HG02588 (cell line): ENCODE data around the gene NLGN1.

Experiments
- ATAC-seq: cut with Tn5 transposase; IDR thresholded peaks from one replicate; pipeline ENCODE4 v1.9.1; 2021; ENCODE audit warnings: mild to moderate bottlenecking, moderate library complexity; ENCODE audit not compliant: unreplicated experiment

The NLGN1 gene

GRCh38 chr3:173945806-173946205, 548.3 kb downstream of the NLGN1 start:
- ATAC-seq = no peak

GRCh38 chr3:173954647-173955046, 557.1 kb downstream of the NLGN1 start:
- ATAC-seq = no peak

DNA sequence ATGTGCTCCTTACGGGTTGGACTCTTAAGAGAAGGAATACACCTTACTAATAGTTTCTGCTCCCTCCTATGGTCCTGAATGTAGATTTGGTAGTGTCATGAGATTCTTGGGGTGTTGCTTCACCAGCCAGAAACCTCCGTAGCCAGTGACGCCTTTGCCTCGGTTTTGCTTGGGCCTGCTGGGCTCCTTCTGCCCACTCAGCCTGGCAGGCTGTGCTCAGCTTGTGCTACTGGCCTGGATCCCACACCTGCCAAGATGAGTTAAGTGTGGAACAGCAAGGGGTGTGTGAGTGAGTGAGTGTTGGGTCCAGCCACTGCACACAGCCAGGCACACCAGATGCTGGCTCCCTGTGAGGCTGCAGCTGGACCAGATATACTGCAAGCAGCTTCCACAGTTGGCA, 560.1 kb downstream of the NLGN1 start:
- no peak for ATAC-seq

DNA sequence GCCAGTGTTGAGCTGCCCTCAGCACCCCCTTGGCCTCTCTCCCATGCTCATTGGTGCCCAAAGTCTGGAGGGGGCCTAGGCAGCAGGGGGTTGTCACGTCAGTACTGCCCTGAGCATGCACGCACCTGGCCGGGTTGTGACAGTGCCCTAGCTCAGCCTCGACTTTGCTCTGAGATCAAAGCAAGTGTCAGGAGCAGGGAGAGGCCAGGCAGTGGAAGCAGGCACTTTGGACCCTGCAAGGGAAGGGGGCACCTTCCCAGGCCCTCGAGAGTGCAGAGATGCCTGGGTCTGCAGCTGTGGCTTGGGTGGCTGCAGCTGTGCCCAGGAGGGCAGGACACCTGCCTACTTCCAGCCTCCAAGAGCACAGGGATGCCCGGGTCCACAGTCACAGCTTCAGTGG, 561.3 kb downstream of the NLGN1 start:
- no peak for ATAC-seq

DNA sequence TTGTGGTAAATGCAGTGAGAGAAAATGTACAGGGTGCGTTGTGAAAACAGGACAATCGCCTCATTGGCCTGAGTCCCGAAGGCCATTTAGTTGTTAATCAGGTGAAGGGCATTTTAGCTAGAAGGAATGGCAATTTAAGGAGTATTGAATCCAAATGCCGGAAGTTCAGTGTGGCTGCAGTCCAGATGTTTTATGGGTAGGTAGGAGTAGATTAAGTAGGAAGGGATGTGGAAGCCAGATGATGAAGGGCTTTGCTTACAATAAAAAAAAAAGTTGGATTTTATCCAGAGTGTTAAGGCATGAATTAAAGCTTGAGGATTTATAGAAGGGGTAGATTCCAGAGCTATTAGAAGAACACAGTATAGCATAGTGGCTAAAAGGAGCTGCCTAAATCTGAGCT, 572.7 kb downstream of the NLGN1 start:
- ATAC-seq = no peak

DNA sequence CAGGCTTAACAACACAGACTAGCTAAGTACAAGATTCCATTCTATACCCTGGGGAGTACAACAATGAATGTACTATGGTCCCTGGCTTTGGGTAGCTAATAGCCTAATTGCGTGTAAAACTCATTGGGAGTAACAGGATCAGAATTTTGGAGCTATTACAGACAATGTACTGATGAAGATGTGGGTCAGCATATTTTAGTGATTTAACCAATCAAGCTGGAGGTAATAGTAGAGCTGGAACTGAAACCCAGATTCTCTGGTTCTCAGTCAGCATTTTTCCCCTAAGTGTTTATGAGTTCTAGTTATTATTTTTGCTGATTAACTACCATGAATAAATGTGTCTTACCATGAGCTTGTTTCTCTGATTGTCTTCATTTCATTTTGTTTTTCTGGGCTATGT, 578.7 kb downstream of the NLGN1 start:
- no peak for ATAC-seq

DNA sequence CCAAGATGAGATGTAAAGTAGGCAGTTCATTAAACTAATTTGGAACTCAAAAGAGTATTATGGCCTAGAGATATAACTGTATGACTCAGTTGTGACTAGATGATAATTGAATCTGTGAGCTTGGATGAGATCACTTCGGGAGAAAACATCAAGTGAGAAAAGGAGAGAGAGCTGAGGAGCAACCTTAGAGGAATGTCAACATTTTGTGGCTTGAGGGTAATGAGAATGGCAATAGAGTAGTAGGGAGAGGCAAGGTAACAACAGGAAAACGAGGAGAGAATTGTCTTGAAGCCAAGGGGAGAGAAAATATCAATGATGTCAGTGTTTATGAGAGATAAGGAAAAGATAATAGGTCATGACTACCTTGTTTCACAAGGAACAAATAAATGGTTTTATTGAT, 580.2 kb downstream of the NLGN1 start:
- ATAC-seq = no peak

GRCh38 chr3:173983343-173983742, 585.8 kb downstream of the NLGN1 start:
- no peak for ATAC-seq

GRCh38 chr3:173986861-173987410, 589.4 kb downstream of the NLGN1 start:
- ATAC-seq = no peak

DNA sequence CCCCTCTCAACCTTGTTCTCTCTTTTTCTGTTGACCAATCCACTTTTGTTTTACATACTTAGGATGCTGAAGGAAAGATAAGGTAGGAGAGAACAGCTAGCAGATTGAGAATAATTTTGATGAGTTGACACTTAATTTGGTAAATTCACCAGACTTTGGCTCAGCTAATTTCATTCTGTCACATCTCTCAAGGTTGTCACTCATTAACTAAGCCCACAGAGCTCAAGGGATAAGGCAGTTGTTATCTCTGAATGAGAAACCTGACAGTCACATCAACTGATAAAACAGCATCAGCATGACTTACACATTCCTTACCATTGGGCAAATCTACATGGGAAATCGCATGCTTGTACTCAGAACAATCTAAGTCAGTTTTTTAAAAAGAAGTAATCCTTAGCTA, 591.4 kb downstream of the NLGN1 start:
- ATAC-seq = no peak

DNA sequence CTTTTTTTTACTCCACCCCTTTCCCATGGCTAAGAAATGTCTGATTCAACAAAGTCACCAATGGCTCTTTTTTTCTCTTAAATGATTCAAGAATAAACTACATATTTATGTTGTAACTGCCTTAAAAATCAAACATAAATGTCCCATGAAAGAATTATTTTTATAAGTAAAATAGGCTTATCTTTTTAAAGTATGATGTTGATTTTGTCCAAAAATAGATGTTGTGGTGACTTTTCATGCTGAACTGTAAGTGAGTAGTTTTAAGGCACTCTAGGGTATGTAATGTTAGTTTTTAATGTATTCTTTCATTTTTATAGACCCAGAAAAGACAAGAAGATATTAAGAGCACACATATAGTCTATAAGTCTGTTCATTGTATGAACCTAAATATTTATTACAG, 594.9 kb downstream of the NLGN1 start:
- no peak for ATAC-seq

DNA sequence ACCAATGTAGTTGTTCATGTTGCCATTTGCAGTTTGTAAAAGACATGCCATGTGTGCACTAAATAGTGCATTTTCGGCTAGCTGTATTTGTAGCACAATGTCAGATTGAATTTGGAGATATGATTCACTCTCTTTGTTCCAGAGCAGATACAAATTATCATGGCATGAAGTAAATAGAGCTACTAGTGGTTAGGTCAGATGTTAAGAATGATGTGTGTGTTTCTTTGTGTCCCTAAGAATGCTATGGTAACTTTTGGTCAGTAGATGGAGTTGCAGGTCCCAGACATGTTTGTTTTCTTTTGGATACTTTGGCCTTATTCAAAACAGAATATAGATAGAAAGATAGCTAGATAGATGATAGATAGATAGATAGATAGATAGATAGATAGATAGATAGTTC, 595.8 kb downstream of the NLGN1 start:
- ATAC-seq = no peak

GRCh38 chr3:174000675-174001074, 603.1 kb downstream of the NLGN1 start:
- no peak for ATAC-seq

- ATAC-seq = no peak
These were observed 605.0 kb downstream of the NLGN1 start for GRCh38 chr3:174002543-174002942.

DNA sequence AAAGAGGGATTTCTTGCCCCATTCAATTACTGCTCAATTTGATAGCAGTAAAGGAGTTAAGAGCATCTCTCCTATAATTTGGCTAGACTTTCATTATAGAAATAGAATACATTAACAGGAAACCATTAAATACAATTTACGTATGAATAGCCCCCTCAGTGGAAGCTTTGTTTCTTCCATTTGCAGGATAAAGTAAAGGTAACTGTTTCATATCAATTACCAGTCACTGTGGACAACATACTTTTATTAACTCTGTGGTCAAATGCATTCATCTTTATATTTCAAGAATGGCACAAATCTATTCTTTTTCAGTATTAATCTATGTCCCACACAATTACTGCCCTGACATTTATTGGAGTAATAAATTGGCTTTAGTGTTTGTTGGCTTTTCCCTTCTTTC, 613.4 kb downstream of the NLGN1 start:
- ATAC-seq = no peak

DNA sequence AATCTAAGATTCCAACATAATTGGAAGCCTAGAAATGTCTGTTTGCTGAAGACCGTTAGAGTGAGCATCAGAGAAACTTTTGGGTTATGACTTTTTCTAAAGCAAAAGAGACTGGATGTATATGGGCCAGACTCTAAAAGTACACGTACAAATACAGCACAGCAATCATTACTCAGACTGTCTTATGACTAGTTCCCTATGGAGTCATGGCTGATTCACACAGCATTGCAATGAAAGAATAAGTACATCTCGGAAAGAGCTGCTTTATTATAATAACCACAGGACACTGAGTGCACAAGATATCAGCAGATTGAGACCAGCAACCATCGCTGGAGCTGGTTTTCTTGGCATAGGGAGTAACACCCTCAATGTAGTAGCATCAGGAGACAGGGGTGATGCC, 618.6 kb downstream of the NLGN1 start:
- ATAC-seq = no peak

DNA sequence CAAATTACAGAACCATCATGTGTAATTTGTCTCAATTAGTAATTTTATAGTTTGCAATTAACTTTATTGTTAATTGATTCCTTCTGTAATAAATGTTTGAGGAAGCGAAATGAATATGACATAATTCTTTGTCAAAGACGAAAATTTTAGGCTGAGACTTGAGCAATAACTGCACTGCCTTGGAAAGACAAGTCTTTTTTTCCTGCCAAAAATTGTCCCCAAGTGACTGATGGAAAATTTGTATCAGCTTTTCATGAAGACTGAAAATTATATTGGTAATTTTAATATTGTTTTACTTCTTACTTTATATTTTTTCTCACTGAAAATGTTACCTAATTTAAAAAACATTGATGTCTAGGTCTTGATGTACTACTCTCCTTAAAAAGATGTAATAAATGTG, 622.6 kb downstream of the NLGN1 start:
- ATAC-seq = no peak

- no peak for ATAC-seq
These were observed 625.9 kb downstream of the NLGN1 start for GRCh38 chr3:174023421-174023820.

DNA sequence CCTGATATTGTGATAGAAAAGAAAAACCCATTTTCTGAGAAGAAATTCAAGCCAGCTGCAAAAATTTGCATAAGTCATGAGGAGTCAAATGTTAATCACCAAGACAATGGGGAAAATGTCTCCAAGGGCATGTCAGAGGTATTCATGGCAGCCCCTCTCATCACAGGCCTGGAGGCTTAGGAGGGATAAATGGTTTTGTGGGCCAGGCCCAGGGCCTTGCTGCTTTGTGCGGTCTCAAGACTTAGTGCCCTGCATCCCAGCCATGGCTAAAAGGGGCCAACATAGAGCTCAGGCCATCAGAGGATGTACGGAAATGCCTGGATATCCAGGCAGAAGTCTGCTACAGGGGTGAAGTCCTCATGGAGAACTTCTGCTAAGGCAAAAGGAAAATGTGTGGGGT, 631.1 kb downstream of the NLGN1 start:
- no peak for ATAC-seq

- no peak for ATAC-seq
These were observed 637.9 kb downstream of the NLGN1 start for GRCh38 chr3:174035328-174035886.

GRCh38 chr3:174046311-174046710, 648.8 kb downstream of the NLGN1 start:
- ATAC-seq = no peak

- ATAC-seq = no peak
These were observed 651.9 kb downstream of the NLGN1 start for GRCh38 chr3:174049472-174049871.

- no peak for ATAC-seq
These were observed 653.6 kb downstream of the NLGN1 start for GRCh38 chr3:174051191-174051590.
